ENCODE measurements around the gene DNAJC15. TPM values are rescaled to one million over a fixed set of nuclear protein-coding genes. Genes with fewer than 3 reads are reported as not detected.
"Not testable (repeated sequence)": the region's sequence is repeated elsewhere in the genome, so short reads cannot be mapped to it uniquely, and the experiment has no call there.

Gene DNAJC15
- total RNA-seq, 1 experiment from 2014 or later = 20.7 TPM

GRCh38 chr13:43074824-43075510, 51.6 kb downstream of the DNAJC15 start:
- H3K4me3 ChIP-seq = no peak overlapping the region
- H3K36me3 ChIP-seq = peaks cover 22% of the 10 kb centered on the region
- no peak for DNase-seq (ENCODE audit: low read depth in 1 of 2, low spot score in 2 of 2)
- H3K27ac ChIP-seq = no peak overlapping the region
- H3K9me3 ChIP-seq (replicated peaks) = no peaks in the 10 kb centered on the region
- peaks cover 35% of the 10 kb centered on the region for H3K4me1 ChIP-seq (replicated peaks)
- H3K27me3 ChIP-seq (replicated peaks) = no peaks in the 10 kb centered on the region

GRCh38 chr13:43075511-43075902, 52.1 kb downstream of the DNAJC15 start:
- DNase-seq (ENCODE audit: low read depth in 1 of 2, low spot score in 2 of 2); H3K27ac ChIP-seq; H3K4me3 ChIP-seq; H3K27me3 ChIP-seq (replicated peaks); H3K9me3 ChIP-seq (replicated peaks): not testable (repeated sequence)
- H3K36me3 ChIP-seq = peaks cover 27% of the 10 kb centered on the region
- peaks cover 35% of the 10 kb centered on the region for H3K4me1 ChIP-seq (replicated peaks)

- H3K36me3 ChIP-seq = peaks cover 28% of the 10 kb centered on the region
- peaks cover 29% of the 10 kb centered on the region for H3K4me1 ChIP-seq (replicated peaks)
- no peaks in the 10 kb centered on the region for H3K27me3 ChIP-seq (replicated peaks)
- H3K27ac ChIP-seq = no peak overlapping the region
- DNase-seq (ENCODE audit: low read depth in 1 of 2, low spot score in 2 of 2) = no peak
- H3K4me3 ChIP-seq = no peak overlapping the region
- no peaks in the 10 kb centered on the region for H3K9me3 ChIP-seq (replicated peaks)
Observed at GRCh38 chr13:43077046-43077445, 53.7 kb downstream of the DNAJC15 start.

- DNase-seq (ENCODE audit: low read depth in 1 of 2, low spot score in 2 of 2) = no peak
- no peak overlapping the region for H3K4me3 ChIP-seq
- H3K9me3 ChIP-seq (replicated peaks) = no peaks in the 10 kb centered on the region
- peaks cover 28% of the 10 kb centered on the region for H3K36me3 ChIP-seq
- H3K27ac ChIP-seq = no peak overlapping the region
- no peaks in the 10 kb centered on the region for H3K27me3 ChIP-seq (replicated peaks)
- H3K4me1 ChIP-seq (replicated peaks) = peaks cover 25% of the 10 kb centered on the region
Observed at GRCh38 chr13:43077461-43077860, 54.1 kb downstream of the DNAJC15 start.

- no peak overlapping the region for H3K4me3 ChIP-seq
- no peaks in the 10 kb centered on the region for H3K9me3 ChIP-seq (replicated peaks)
- H3K27ac ChIP-seq = no peak overlapping the region
- no peaks in the 10 kb centered on the region for H3K27me3 ChIP-seq (replicated peaks)
- no peak for DNase-seq (ENCODE audit: low read depth in 1 of 2, low spot score in 2 of 2)
- peaks cover 25% of the 10 kb centered on the region for H3K36me3 ChIP-seq
- peaks cover 20% of the 10 kb centered on the region for H3K4me1 ChIP-seq (replicated peaks)
Observed at GRCh38 chr13:43077906-43078305, 54.5 kb downstream of the DNAJC15 start.

- Histone ChIP-seq H3K4me3 (no peak overlapping the region), H3K4me1 (replicated peaks) (peaks cover 17% of the 10 kb centered on the region), H3K27ac (no peak overlapping the region), H3K36me3 (peaks cover 22% of the 10 kb centered on the region), H3K27me3 (replicated peaks) (no peaks in the 10 kb centered on the region), H3K9me3 (replicated peaks) (no peaks in the 10 kb centered on the region)
- no peak for DNase-seq (ENCODE audit: low read depth in 1 of 2, low spot score in 2 of 2)
Observed at GRCh38 chr13:43078399-43078798, 55.0 kb downstream of the DNAJC15 start.

GRCh38 chr13:43079392-43079931, 56.1 kb downstream of the DNAJC15 start:
- H3K27ac ChIP-seq = no peak overlapping the region
- peaks cover 22% of the 10 kb centered on the region for H3K36me3 ChIP-seq
- no peak overlapping the region for H3K4me3 ChIP-seq
- H3K27me3 ChIP-seq (replicated peaks) = no peaks in the 10 kb centered on the region
- no peaks in the 10 kb centered on the region for H3K9me3 ChIP-seq (replicated peaks)
- DNase-seq (ENCODE audit: low read depth in 1 of 2, low spot score in 2 of 2) = no peak
- peaks cover 17% of the 10 kb centered on the region for H3K4me1 ChIP-seq (replicated peaks)

- no peaks in the 10 kb centered on the region for H3K27me3 ChIP-seq (replicated peaks)
- peaks cover 17% of the 10 kb centered on the region for H3K4me1 ChIP-seq (replicated peaks)
- H3K36me3 ChIP-seq = peaks cover 23% of the 10 kb centered on the region
- no peak overlapping the region for H3K4me3 ChIP-seq
- no peak overlapping the region for H3K27ac ChIP-seq
- no peaks in the 10 kb centered on the region for H3K9me3 ChIP-seq (replicated peaks)
- DNase-seq (ENCODE audit: low read depth in 1 of 2, low spot score in 2 of 2) = no peak
Observed at GRCh38 chr13:43080199-43080598, 56.8 kb downstream of the DNAJC15 start.

GRCh38 chr13:43081866-43082265, 58.5 kb downstream of the DNAJC15 start:
- DNase-seq (ENCODE audit: low read depth in 1 of 2, low spot score in 2 of 2) = no peak
- no peaks in the 10 kb centered on the region for H3K27me3 ChIP-seq (replicated peaks)
- H3K9me3 ChIP-seq (replicated peaks) = no peaks in the 10 kb centered on the region
- H3K36me3 ChIP-seq = peaks cover 32% of the 10 kb centered on the region
- no peak overlapping the region for H3K27ac ChIP-seq
- peaks cover 23% of the 10 kb centered on the region for H3K4me1 ChIP-seq (replicated peaks)
- no peak overlapping the region for H3K4me3 ChIP-seq

GRCh38 chr13:43083750-43084149, 60.4 kb downstream of the DNAJC15 start:
- Histone ChIP-seq H3K9me3 (replicated peaks) (no peaks in the 10 kb centered on the region), H3K27ac (no peak overlapping the region), H3K36me3 (peaks cover 27% of the 10 kb centered on the region), H3K4me3 (no peak overlapping the region), H3K27me3 (replicated peaks) (no peaks in the 10 kb centered on the region), H3K4me1 (replicated peaks) (peaks cover 18% of the 10 kb centered on the region)
- no peak for DNase-seq (ENCODE audit: low read depth in 1 of 2, low spot score in 2 of 2)

- H3K27ac ChIP-seq = no peak overlapping the region
- H3K4me3 ChIP-seq = no peak overlapping the region
- H3K36me3 ChIP-seq = peaks cover 33% of the 10 kb centered on the region
- H3K4me1 ChIP-seq (replicated peaks) = peaks cover 18% of the 10 kb centered on the region
- no peak for DNase-seq (ENCODE audit: low read depth in 1 of 2, low spot score in 2 of 2)
- no peaks in the 10 kb centered on the region for H3K9me3 ChIP-seq (replicated peaks)
- no peaks in the 10 kb centered on the region for H3K27me3 ChIP-seq (replicated peaks)
Observed at GRCh38 chr13:43085545-43085944, 62.2 kb downstream of the DNAJC15 start.

GRCh38 chr13:43086181-43086580, 62.8 kb downstream of the DNAJC15 start:
- no peak for DNase-seq (ENCODE audit: low read depth in 1 of 2, low spot score in 2 of 2)
- H3K4me3 ChIP-seq = no peak overlapping the region
- H3K27me3 ChIP-seq (replicated peaks) = no peaks in the 10 kb centered on the region
- H3K27ac ChIP-seq = no peak overlapping the region
- peaks cover 18% of the 10 kb centered on the region for H3K4me1 ChIP-seq (replicated peaks)
- peaks cover 28% of the 10 kb centered on the region for H3K36me3 ChIP-seq
- H3K9me3 ChIP-seq (replicated peaks) = no peaks in the 10 kb centered on the region

GRCh38 chr13:43088093-43088511, 64.7 kb downstream of the DNAJC15 start:
- no peaks in the 10 kb centered on the region for H3K27me3 ChIP-seq (replicated peaks)
- peaks cover 27% of the 10 kb centered on the region for H3K36me3 ChIP-seq
- no peak overlapping the region for H3K4me3 ChIP-seq
- H3K9me3 ChIP-seq (replicated peaks) = no peaks in the 10 kb centered on the region
- H3K27ac ChIP-seq = no peak overlapping the region
- DNase-seq (ENCODE audit: low read depth in 1 of 2, low spot score in 2 of 2) = no peak
- peaks cover 18% of the 10 kb centered on the region for H3K4me1 ChIP-seq (replicated peaks)

- H3K4me3 ChIP-seq = no peak overlapping the region
- DNase-seq (ENCODE audit: low read depth in 1 of 2, low spot score in 2 of 2) = no peak
- no peaks in the 10 kb centered on the region for H3K27me3 ChIP-seq (replicated peaks)
- no peaks in the 10 kb centered on the region for H3K9me3 ChIP-seq (replicated peaks)
- no peak overlapping the region for H3K27ac ChIP-seq
- H3K36me3 ChIP-seq = peaks cover 27% of the 10 kb centered on the region
- H3K4me1 ChIP-seq (replicated peaks) = peaks cover 20% of the 10 kb centered on the region
Observed at GRCh38 chr13:43089912-43090498, 66.6 kb downstream of the DNAJC15 start.
